Measurements from ENCODE around the gene IFNA16.

DNA sequence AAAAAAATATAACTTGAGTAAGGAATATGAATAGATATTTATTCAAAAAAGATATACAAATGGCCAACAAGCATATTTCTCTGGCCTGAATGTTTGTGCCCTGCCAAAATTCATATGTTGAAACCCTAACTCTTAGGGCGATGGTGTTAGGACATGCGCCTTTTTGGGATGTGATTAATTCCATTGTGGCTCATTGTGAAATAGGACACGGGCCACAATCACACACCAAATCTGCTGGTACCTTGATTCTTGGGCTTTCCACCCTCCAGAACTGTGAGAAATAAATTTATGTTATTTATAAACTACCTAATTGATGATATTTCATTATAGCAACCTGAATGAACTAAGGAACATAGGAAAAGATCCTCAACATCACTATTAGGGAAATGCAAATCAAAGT, 45.0 kb downstream of the IFNA16 start:
- TF ChIP-seq EZH2 (IDR thresholded peaks at IDR 0.05; ENCODE audit: borderline replicate concordance, low read depth, low read length, severe bottlenecking) (no peak), JUN (IDR thresholded peaks at IDR 0.05; ENCODE audit: borderline replicate concordance, insufficient read depth, insufficient read length, low read depth) (no peak), POLR2A (IDR thresholded peaks at IDR 0.05; ENCODE audit: low read depth, low read length) (no peak), POLR2AphosphoS5 (IDR thresholded peaks at IDR 0.05; ENCODE audit: insufficient read depth, low read depth, low read length) (no peak), CTCF (IDR thresholded peaks at IDR 0.05; ENCODE audit: extremely low read depth in 1 of 2, insufficient read depth in 1 of 2, low read depth in 1 of 2, low read length in 2 of 2) (no peak), GATA2 (IDR thresholded peaks at IDR 0.05; ENCODE audit: insufficient read depth, insufficient read length, low read depth, low read length) (no peak)

All from endothelial cell of umbilical vein (primary cell).